CD14-positive monocyte (primary cell): ENCODE results near the gene ZBP1. TPM values are rescaled to one million over a fixed set of nuclear protein-coding genes. Genes with fewer than 3 reads are reported as not detected.

ENCODE experiments used
- DNase-seq, 3 donors: peaks; one replicate each; pipeline ENCODE4 v3.0.0-alpha.2; 2011 to 2022
- H2AFZ ChIP-seq: 2 replicates; pipeline ENCODE4 v1.6.0; 2012; ENCODE audit warnings: mild to moderate bottlenecking, low read depth, low read length, inconsistent platforms; ENCODE audit not compliant: insufficient read depth, poor library complexity, severe bottlenecking
- H3K27ac ChIP-seq, 2 donors: 1 replicate in 1 of 2; 2 replicates in 1 of 2; pipeline ENCODE4 v1.5.1; 2012 to 2013; ENCODE audit warnings: low read length in 2 of 2, control low read depth in 1 of 2, inconsistent platforms in 1 of 2, low read depth in 1 of 2, mild to moderate bottlenecking in 1 of 2
- H3K27me3 ChIP-seq, 2 donors: one replicate each; pipeline versions ENCODE4 v1.6.0 to v1.6.1; 2011 to 2013; ENCODE audit warnings: low read length in 2 of 2; ENCODE audit not compliant: control insufficient read depth in 2 of 2, insufficient read depth in 2 of 2
- H3K36me3 ChIP-seq, 2 donors: replicated peaks in 1 of 2; 1 replicate in 1 of 2; 2 replicates in 1 of 2; pipeline versions ENCODE4 v1.5.1 to v1.6.1; 2012 to 2013; ENCODE audit warnings: low read length in 2 of 2, control low read depth in 1 of 2, inconsistent platforms in 1 of 2, mild to moderate bottlenecking in 1 of 2; ENCODE audit not compliant: insufficient read depth in 2 of 2, control insufficient read depth in 1 of 2
- H3K4me1 ChIP-seq, 2 donors: 1 replicate in 1 of 2; 2 replicates in 1 of 2; pipeline versions ENCODE4 v1.5.1 to v1.6.1; 2012 to 2013; ENCODE audit warnings: low read length in 2 of 2, control low read depth in 1 of 2, inconsistent platforms in 1 of 2, mild to moderate bottlenecking in 1 of 2, moderate library complexity in 1 of 2; ENCODE audit not compliant: insufficient read depth in 2 of 2, control insufficient read depth in 1 of 2
- H3K4me2 ChIP-seq: replicated peaks from 2 replicates; pipeline ENCODE3; 2012; ENCODE audit warnings: low read length, moderate library complexity, mild to moderate bottlenecking; ENCODE audit not compliant: poor library complexity, severe bottlenecking; ENCODE audit errors: extremely low read depth
- H3K4me3 ChIP-seq, 3 experiments: fragments of 200-600 bp in 1 of 3; sonication (generic) in 1 of 3; replicated peaks in 1 of 3; 1 replicate in 2 of 3; 2 replicates in 1 of 3; pipeline ENCODE4 v1.5.1; 2011 to 2013; ENCODE audit warnings: low read length in 3 of 3, mild to moderate bottlenecking in 3 of 3, control low read depth in 2 of 3, low read depth in 2 of 3, inconsistent platforms in 1 of 3, moderate library complexity in 1 of 3
- H3K79me2 ChIP-seq: 2 replicates; pipeline ENCODE4 v1.6.0; 2012; ENCODE audit warnings: mild to moderate bottlenecking, control low read depth, inconsistent platforms, low read length, moderate library complexity; ENCODE audit not compliant: insufficient read depth
- H3K9ac ChIP-seq: 2 replicates; pipeline ENCODE4 v1.6.0; 2017; ENCODE audit warnings: low read length, mild to moderate bottlenecking; ENCODE audit not compliant: insufficient read depth, poor library complexity, severe bottlenecking
- H3K9me3 ChIP-seq, 2 donors: replicated peaks in 1 of 2; 1 replicate in 1 of 2; 2 replicates in 1 of 2; pipeline versions ENCODE4 v1.5.1 to v1.6.1; 2012 to 2013; ENCODE audit warnings: low read length in 2 of 2, control low read depth in 1 of 2; ENCODE audit not compliant: control insufficient read depth in 1 of 2, insufficient read depth in 1 of 2
- H4K20me1 ChIP-seq: 2 replicates; pipeline ENCODE4 v1.6.0; 2012; ENCODE audit warnings: mild to moderate bottlenecking, low read length, control low read depth, moderate library complexity; ENCODE audit not compliant: insufficient read depth
- H3K27ac Mint-ChIP-seq, 7 donors: one replicate each; pipeline ENCODE4 v1.8.0; 2020; ENCODE audit warnings: mild to moderate bottlenecking in 7 of 7, mixed read lengths in 7 of 7, moderate library complexity in 6 of 7, inconsistent platforms in 2 of 7
- H3K27me3 Mint-ChIP-seq, 3 donors: one replicate each; pipeline ENCODE4 v1.8.0; 2021 to 2022; ENCODE audit warnings: low read depth in 3 of 3, mild to moderate bottlenecking in 3 of 3, mixed read lengths in 3 of 3, moderate library complexity in 3 of 3, inconsistent platforms in 1 of 3
- H3K36me3 Mint-ChIP-seq, 2 donors: one replicate each; pipeline ENCODE4 v1.8.0; 2020; ENCODE audit warnings: mixed read lengths in 2 of 2, inconsistent platforms in 1 of 2, mild to moderate bottlenecking in 1 of 2
- H3K4me1 Mint-ChIP-seq: one replicate; pipeline ENCODE4 v1.8.0; 2020; ENCODE audit warnings: mild to moderate bottlenecking, mixed read lengths
- H3K4me3 Mint-ChIP-seq, 2 donors: one replicate each; pipeline ENCODE4 v1.8.0; 2020; ENCODE audit warnings: mild to moderate bottlenecking in 2 of 2, mixed read lengths in 2 of 2, moderate library complexity in 1 of 2
- H3K9me3 Mint-ChIP-seq, 7 donors: one replicate each; pipeline ENCODE4 v1.8.0; 2020 to 2022; ENCODE audit warnings: mixed read lengths in 7 of 7, mild to moderate bottlenecking in 6 of 7, moderate library complexity in 6 of 7, inconsistent platforms in 2 of 7
- CTCF ChIP-seq: fragments of 200-600 bp; IDR thresholded peaks from one replicate; pipeline ENCODE4 v1.8.0; 2022; ENCODE audit warnings: antibody characterized with exemption, mild to moderate bottlenecking
- WGBS: methylation state at CpG from one replicate; pipeline ENCODE4 v1.1.5; 2013; ENCODE audit warnings: missing lambda C conversion rate; ENCODE audit not compliant: insufficient coverage; 5-methylcytosine and 5-hydroxymethylcytosine counted together
- intact Hi-C, 2 donors: fragments of 100-400 bp; cut with micrococcal nuclease; formaldehyde crosslinking; loops; one replicate each; pipeline versions ENCODE4 v1.15.0 to v1.15.1; 2023
- polyA plus RNA-seq, 3 donors: library from polyadenylated mRNA; depleted of rRNA in 1 of 3; unstranded in 2 of 3; stranded (reverse) in 1 of 3; fragments of 300-500 nt in 2 of 3; fragments of >200 nt in 1 of 3; fragmentation: Illumina TruSeq in 2 of 3; gene quantifications; 1 replicate in 2 of 3; 2 replicates in 1 of 3; pipeline ENCODE4 v1.2.3, GENCODE V29; 2012 to 2021

ZBP1 gene
- polyA plus RNA-seq, 3 donors = 2.8 to 25.9 (median 3.0) TPM

- H2AFZ ChIP-seq = no peak overlapping the region
- H4K20me1 ChIP-seq = no peaks in the 10 kb centered on the region
- H3K9me3 Mint-ChIP-seq = peaks cover 2 to 19% (median 13%) of the 10 kb centered on the region in 7 donors
- H3K4me3 ChIP-seq = no peak overlapping the region
- intact Hi-C loops = no loop called here
- peaks cover 0 to 21% of the 10 kb centered on the region in 2 donors for H3K27me3 ChIP-seq
- peaks cover 0 to 16% of the 10 kb centered on the region in 2 donors for H3K9me3 ChIP-seq
- H3K36me3 ChIP-seq = no peaks in the 10 kb centered on the region
- peaks cover 2% of the 10 kb centered on the region for H3K4me1 Mint-ChIP-seq
- no peak overlapping the region for H3K27ac ChIP-seq
- H3K27ac Mint-ChIP-seq = no peak overlapping the region
- H3K4me2 ChIP-seq = no peak overlapping the region
- peaks cover 17 to 49% (median 19%) of the 10 kb centered on the region in 3 donors for H3K27me3 Mint-ChIP-seq
- no peaks in the 10 kb centered on the region for H3K79me2 ChIP-seq
- no peak for DNase-seq
- no peak overlapping the region for H3K9ac ChIP-seq
- 97% methylated on average over 5 of the region's 5 CpGs for WGBS
- H3K4me1 ChIP-seq = no peaks in the 10 kb centered on the region
- no peaks in the 10 kb centered on the region for H3K36me3 Mint-ChIP-seq
- H3K4me3 Mint-ChIP-seq = no peak overlapping the region
- no peak for TF ChIP-seq CTCF
Measured at GRCh38 chr20:57588596-57588995, 31.6 kb downstream of the ZBP1 start.

GRCh38 chr20:57587989-57588377 lies 32.2 kb downstream of the ZBP1 start:
- Histone ChIP-seq H3K9ac (no peak overlapping the region), H3K27ac (no peak overlapping the region), H3K4me3 (no peak overlapping the region), H3K4me1 (peaks cover 2 to 4% of the 10 kb centered on the region in 2 donors), H3K79me2 (no peaks in the 10 kb centered on the region), H2AFZ (no peak overlapping the region), H3K27me3 (peaks cover 0 to 25% of the 10 kb centered on the region in 2 donors), H4K20me1 (no peaks in the 10 kb centered on the region), H3K9me3 (peaks cover 0 to 16% of the 10 kb centered on the region in 2 donors), H3K36me3 (no peaks in the 10 kb centered on the region), H3K4me2 (no peak overlapping the region)
- Mint-ChIP-seq H3K27ac (no peak overlapping the region), H3K36me3 (no peaks in the 10 kb centered on the region), H3K9me3 (peaks cover 2 to 19% (median 13%) of the 10 kb centered on the region in 7 donors), H3K27me3 (peaks cover 20 to 50% (median 24%) of the 10 kb centered on the region in 3 donors), H3K4me3 (no peak overlapping the region), H3K4me1 (peaks cover 5% of the 10 kb centered on the region)
- intact Hi-C loops = no loop called here
- no peak for TF ChIP-seq CTCF
- WGBS = 92% methylated on average over 6 of the region's 7 CpGs
- DNase-seq = no peak
